ENCODE results near the gene TNIP2. TPM values are rescaled to one million over a fixed set of nuclear protein-coding genes. Genes with fewer than 3 reads are reported as not detected.

TNIP2 gene
- total and polyA plus RNA-seq, 2 of the 13 experiments (the other 11 are each of a cell fraction or from before 2014, with no cell fraction given), result 25.6 to 38.0 TPM

GRCh38 chr4:2761035-2761923 lies 5.1 kb upstream of the TNIP2 start (continued):
- TF ChIP-seq CCDC6 (CRISPR knock-in tag; IDR thresholded peaks at IDR 0.05) (no peak; the same call in 1 of the 2 replicates), HDAC6 (IDR thresholded peaks at IDR 0.05; ENCODE audit: low read depth, low read length) (no peak), JUND (CRISPR knock-in tag; IDR thresholded peaks at IDR 0.05) (no peak), ZFX (CRISPR knock-in tag; IDR thresholded peaks at IDR 0.05; ENCODE audit: low read depth) (peak; percentile 79), MEIS2 (CRISPR knock-in tag; IDR thresholded peaks at IDR 0.05) (no peak; the same call in 1 of the 2 replicates), ZNF414 (CRISPR knock-in tag; IDR thresholded peaks at IDR 0.05) (no peak), ZNF773 (CRISPR knock-in tag; IDR thresholded peaks at IDR 0.05; ENCODE audit: borderline replicate concordance) (no peak), ZNF781 (CRISPR knock-in tag; IDR thresholded peaks at IDR 0.05; ENCODE audit: borderline replicate concordance, not compliant biosample characterization) (no peak), E2F5 (CRISPR knock-in tag; conservative IDR thresholded peaks at IDR 0.05) (no peak), BCLAF1 (IDR thresholded peaks at IDR 0.05) (no peak), ARNT2 (CRISPR knock-in tag; IDR thresholded peaks at IDR 0.05; ENCODE audit: low read depth) (no peak; the same call in 1 of the 2 replicates), ATF7-NPFF (CRISPR knock-in tag; IDR thresholded peaks at IDR 0.05; ENCODE audit: low read depth) (no peak), ZNF230 (CRISPR knock-in tag; IDR thresholded peaks at IDR 0.05) (0 out of 2 replicates have a peak, but pooled peaks have one; percentile 39), SP2 (CRISPR knock-in tag; IDR thresholded peaks at IDR 0.05) (no peak), CSRNP1 (CRISPR knock-in tag; IDR thresholded peaks at IDR 0.05) (no peak; the same call in 1 of the 2 replicates), SNAPC2 (CRISPR knock-in tag; IDR thresholded peaks at IDR 0.05) (no peak), ATF3 (CRISPR knock-in tag; IDR thresholded peaks at IDR 0.05) (no peak), ZNF224 (CRISPR knock-in tag; IDR thresholded peaks at IDR 0.05) (no peak)
